HG03460 (cell line): ENCODE measurements around the gene RTL10.

Source experiments
- ATAC-seq: cut with Tn5 transposase; IDR thresholded peaks from one replicate; pipeline ENCODE4 v1.9.1; 2021; ENCODE audit not compliant: unreplicated experiment

Gene RTL10

DNA sequence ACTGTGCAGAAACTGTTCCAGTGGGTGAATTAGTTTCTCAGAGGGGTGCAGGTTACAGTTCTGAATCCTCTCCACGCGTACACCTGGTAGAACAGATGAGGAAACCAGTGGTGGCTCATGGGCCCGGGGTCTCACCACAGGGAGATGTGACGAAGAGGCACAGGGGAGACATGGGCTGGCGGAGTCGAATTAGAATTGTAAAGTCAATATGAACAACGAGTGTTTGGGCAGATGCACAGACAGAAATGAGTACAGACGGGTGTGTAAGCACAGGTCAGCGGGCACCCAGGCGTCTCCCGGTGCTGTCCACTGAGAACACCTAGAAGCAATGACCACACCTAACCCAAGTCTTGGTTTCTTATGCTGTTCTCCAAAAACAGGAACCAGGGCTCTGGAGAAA, 41.8 kb downstream of the RTL10 start:
- no peak for ATAC-seq

DNA sequence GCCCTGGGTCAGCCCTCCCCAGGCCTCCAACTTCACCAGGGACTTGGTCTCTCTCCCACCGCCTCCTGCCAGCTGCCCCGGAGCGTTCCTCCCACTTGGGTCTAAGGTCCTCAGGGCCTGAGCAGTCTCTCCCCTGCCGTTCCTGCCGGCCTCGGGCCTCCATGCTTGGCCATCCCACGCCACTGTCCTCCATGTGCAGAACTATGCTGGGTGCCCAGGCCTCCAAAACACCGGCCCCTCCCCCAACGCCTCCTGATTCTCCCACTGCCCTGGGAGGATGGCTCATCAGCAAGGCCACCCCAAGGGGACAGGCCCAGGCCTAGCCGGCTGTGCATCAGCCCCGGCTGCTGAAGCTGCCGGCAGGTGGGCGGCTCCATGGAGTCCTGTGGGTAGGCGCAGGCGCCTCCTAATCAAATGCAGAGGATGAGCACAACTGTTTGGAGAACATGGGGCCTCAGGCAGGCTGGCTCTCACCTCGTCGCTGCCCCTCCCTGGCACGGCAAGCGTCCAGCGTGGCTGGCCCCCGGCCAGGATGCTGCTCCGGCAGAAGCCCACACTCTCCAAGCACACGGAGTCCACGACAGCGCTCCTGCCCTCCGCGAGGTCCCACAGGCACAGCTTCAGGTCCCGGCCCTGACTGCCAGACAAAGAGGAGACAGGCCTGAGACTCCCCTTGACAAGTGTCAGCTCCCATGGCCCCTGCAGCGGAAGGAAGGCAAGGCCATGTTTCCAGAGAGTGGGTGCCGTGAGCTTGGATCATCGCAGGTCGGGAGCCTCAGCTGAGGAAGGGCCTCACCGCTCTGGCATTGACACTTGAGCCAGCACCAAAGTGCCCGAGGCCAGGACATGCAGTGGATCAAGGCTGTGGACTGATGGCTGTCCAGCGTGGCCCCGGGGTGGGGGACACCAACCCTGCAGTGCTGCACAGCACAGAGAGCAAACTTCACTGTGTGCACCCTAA, 42.6 kb downstream of the RTL10 start:
- ATAC-seq, result no peak

DNA sequence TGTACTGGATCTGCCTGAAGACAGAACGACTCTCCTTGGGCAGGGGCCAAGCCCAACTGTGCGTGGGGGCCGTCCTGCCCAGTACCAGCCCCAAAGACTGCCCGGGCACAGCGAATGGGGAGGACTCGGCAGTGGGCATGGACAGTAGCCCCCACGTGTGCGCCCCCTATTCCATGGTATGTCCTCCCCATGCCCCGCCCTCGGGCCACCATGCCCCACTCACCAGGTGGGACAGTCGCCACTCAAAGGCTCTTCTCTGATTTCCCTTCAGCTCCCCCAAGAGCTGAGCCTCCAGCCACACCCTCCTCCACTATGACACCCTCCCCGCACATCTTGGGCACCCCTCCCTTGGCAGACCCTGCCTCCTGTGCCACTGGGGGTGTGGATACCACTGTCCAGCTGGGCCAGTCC, 43.5 kb downstream of the RTL10 start:
- no peak for ATAC-seq

DNA sequence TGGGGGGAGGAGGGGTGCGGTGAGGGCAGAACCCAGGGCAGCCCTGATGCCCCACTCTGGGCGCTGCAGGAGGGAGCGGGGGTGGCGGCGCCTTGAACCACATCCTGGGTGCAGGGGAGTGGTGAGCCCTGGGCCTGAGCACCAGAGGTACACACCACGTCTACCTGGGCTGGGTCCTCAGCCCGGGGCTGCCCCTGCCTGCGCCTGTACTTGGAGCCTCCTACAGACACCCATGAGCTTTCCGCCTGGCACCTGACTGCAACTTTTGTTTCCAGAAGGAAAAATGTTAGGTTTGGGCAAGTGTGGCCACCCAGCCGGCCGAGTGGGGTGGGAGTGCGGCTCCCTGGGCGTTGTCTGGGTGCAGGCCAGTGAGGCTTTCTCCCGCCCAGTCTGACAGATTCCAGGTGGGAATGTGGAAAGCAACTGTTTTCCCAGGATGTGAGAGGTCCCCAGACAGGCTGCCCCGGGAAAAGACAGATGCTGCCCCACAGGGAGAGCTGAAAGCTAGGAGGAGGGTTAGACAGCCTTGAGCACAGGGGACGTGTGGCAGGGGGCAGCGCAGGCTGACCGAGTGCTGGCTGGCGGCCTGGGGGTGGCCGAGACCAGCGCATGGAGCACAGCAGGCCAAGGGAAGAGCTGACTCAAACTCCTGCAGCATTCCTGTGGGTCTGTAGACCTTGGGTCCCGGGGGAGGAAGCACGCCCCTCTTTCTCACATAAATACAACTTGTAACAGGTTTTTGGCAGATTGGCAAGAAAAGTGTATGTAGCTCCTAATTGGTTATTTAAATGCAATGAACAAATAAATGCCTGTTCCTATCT, 44.1 kb downstream of the RTL10 start:
- no peak for ATAC-seq

DNA sequence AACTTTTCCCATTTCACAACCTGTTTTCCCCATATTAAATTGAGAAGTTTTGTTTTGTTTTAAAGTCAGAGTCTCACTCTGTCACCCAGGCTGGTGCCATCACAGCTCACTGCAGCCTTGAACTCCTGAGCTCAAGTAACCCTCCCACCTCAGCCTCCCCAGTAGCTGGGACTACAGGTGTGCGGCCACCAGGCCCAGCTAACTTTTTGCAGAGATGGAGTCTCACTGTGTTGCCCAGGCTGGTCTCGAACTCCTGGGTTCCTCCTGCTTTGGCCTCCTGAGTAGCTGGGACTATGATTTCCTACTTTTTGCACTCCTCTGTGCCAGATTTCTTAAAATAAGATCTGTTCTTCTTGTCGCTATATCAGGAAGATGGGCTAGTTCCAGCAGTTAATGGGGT, 44.9 kb downstream of the RTL10 start:
- no peak for ATAC-seq

GRCh38 chr22:19808873-19809478, 45.7 kb downstream of the RTL10 start:
- ATAC-seq, result no peak

- no peak for ATAC-seq
These were observed 46.5 kb downstream of the RTL10 start for GRCh38 chr22:19807914-19808872.

DNA sequence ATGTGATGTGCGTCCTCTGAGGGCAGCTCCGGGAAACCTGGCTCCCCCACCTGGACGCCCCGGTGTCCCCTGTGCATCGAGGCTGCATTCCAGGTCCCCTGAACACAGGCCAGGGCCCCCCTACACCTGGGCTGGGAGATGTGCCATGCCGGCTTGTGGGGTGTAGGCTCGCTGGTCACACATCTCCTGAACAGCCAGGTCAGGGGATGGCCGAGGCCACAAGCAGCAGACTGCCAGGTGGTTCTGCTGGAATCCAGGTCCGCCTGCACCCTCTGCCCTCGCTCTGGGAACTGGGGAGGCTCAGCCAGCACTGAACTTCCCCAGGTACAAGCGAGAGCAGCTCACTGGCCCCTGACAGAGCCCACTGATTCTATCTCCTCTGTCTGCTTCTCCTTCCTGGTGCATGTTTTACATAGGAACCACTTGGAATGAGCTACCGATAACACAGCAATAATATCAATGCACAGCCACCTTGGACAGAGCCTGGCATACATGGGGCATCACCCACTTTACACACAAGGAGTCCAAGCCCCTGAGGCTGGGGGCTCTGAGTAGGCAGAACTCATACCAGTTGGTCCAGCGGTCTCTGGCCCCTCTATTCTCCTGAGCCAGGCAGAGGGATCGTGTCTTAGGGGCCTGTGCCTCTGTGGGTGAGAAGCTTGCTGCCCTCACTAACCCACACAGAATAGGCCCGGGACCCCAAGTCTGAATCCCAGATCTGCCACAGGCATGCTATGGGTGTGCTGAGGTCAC, 47.3 kb downstream of the RTL10 start:
- ATAC-seq, result no peak

- ATAC-seq, result no peak
These were observed 48.2 kb downstream of the RTL10 start for GRCh38 chr22:19806213-19807160.

DNA sequence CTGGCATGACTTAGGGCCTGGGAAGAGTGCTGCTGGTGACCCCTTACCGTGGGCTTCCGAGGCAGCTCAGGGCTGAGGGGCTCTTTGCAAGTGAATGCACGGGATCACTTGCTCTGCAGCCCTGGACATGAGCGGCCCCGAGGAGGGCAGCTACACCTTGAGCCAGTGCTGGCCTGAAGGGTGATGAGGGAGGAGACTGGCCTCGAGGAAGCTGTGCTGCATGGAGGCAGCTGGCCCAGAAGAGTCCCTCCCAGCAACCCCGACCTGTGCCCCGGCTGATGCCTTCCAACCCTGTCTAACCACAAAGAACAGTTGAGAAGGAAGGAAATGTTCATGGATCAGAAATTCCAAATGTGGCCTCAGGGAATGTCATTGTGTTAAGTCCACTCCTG, 48.9 kb downstream of the RTL10 start:
- no peak for ATAC-seq
